ENCODE results near the gene TUT4.

The TUT4 gene

GRCh38 chr1:52553362-52554266, 722 bp upstream of the TUT4 start:
- Mint-ChIP-seq H3K27ac (no peak overlapping the region), H3K36me3 (peaks cover 5% of the 10 kb centered on the region), H3K4me3 (no peak overlapping the region)

GRCh38 chr1:52552236-52552504, 722 bp downstream of the TUT4 start:
- ATAC-seq = peak; percentile 69
- Mint-ChIP-seq H3K27ac (no peak overlapping the region), H3K4me3 (no peak overlapping the region), H3K4me1 (peaks cover 41% of the 10 kb centered on the region), H3K36me3 (peaks cover 5% of the 10 kb centered on the region), H3K27me3 (no peaks in the 10 kb centered on the region), H3K9me3 (no peaks in the 10 kb centered on the region)

More at GRCh38 chr1:52553362-52554266, 722 bp upstream of the TUT4 start:
- Mint-ChIP-seq H3K27me3 (no peaks in the 10 kb centered on the region), H3K4me1 (peaks cover 32% of the 10 kb centered on the region), H3K9me3 (no peaks in the 10 kb centered on the region)
- peak; percentile 91 for ATAC-seq

- Mint-ChIP-seq H3K27ac (no peak overlapping the region), H3K27me3 (no peaks in the 10 kb centered on the region), H3K36me3 (peaks cover 5% of the 10 kb centered on the region), H3K4me3 (no peak overlapping the region), H3K4me1 (peaks cover 46% of the 10 kb centered on the region), H3K9me3 (no peaks in the 10 kb centered on the region)
- ATAC-seq = no peak
Measured at GRCh38 chr1:52551507-52552235, 1.2 kb downstream of the TUT4 start.

- H3K4me3 Mint-ChIP-seq = peak overlapping the region; percentile 62
- no peak for ATAC-seq
- no peaks in the 10 kb centered on the region for H3K27me3 Mint-ChIP-seq
- no peaks in the 10 kb centered on the region for H3K9me3 Mint-ChIP-seq
- H3K36me3 Mint-ChIP-seq = peaks cover 11% of the 10 kb centered on the region
- peak overlapping the region; percentile 58 for H3K27ac Mint-ChIP-seq
- peaks cover 53% of the 10 kb centered on the region for H3K4me1 Mint-ChIP-seq
Measured at GRCh38 chr1:52550447-52550846, 2.4 kb downstream of the TUT4 start.

- no peaks in the 10 kb centered on the region for H3K9me3 Mint-ChIP-seq
- no peaks in the 10 kb centered on the region for H3K27me3 Mint-ChIP-seq
- peaks cover 47% of the 10 kb centered on the region for H3K4me1 Mint-ChIP-seq
- H3K4me3 Mint-ChIP-seq = peak overlapping the region; percentile 1
- ATAC-seq = no peak
- peaks cover 20% of the 10 kb centered on the region for H3K36me3 Mint-ChIP-seq
- H3K27ac Mint-ChIP-seq = peak overlapping the region; percentile 58
Measured at GRCh38 chr1:52549267-52549666, 3.6 kb downstream of the TUT4 start.

GRCh38 chr1:52546852-52547251, 6.0 kb downstream of the TUT4 start:
- Mint-ChIP-seq H3K36me3 (peaks cover 43% of the 10 kb centered on the region), H3K4me3 (no peak overlapping the region), H3K4me1 (peaks cover 42% of the 10 kb centered on the region), H3K27me3 (no peaks in the 10 kb centered on the region), H3K27ac (peak overlapping the region; percentile 6), H3K9me3 (peaks cover 6% of the 10 kb centered on the region)
- no peak for ATAC-seq

GRCh38 chr1:52544665-52545525, 8.0 kb downstream of the TUT4 start:
- no peak overlapping the region for H3K4me3 Mint-ChIP-seq
- H3K9me3 Mint-ChIP-seq = peaks cover 9% of the 10 kb centered on the region
- H3K4me1 Mint-ChIP-seq = peaks cover 41% of the 10 kb centered on the region
- peaks cover 50% of the 10 kb centered on the region for H3K36me3 Mint-ChIP-seq
- H3K27ac Mint-ChIP-seq = no peak overlapping the region
- H3K27me3 Mint-ChIP-seq = no peaks in the 10 kb centered on the region
- no peak for ATAC-seq

GRCh38 chr1:52542085-52542688, 10.7 kb downstream of the TUT4 start:
- H3K4me3 Mint-ChIP-seq = no peak overlapping the region
- ATAC-seq = no peak
- H3K36me3 Mint-ChIP-seq = peaks cover 50% of the 10 kb centered on the region
- peaks cover 38% of the 10 kb centered on the region for H3K4me1 Mint-ChIP-seq
- no peaks in the 10 kb centered on the region for H3K27me3 Mint-ChIP-seq
- H3K27ac Mint-ChIP-seq = no peak overlapping the region
- peaks cover 9% of the 10 kb centered on the region for H3K9me3 Mint-ChIP-seq

- H3K4me3 Mint-ChIP-seq = no peak overlapping the region
- peaks cover 7% of the 10 kb centered on the region for H3K9me3 Mint-ChIP-seq
- no peak for ATAC-seq
- peaks cover 72% of the 10 kb centered on the region for H3K4me1 Mint-ChIP-seq
- peak overlapping the region; percentile 58 for H3K27ac Mint-ChIP-seq
- no peaks in the 10 kb centered on the region for H3K27me3 Mint-ChIP-seq
- H3K36me3 Mint-ChIP-seq = peaks cover 26% of the 10 kb centered on the region
Measured at GRCh38 chr1:52534928-52535764, 17.7 kb downstream of the TUT4 start.

GRCh38 chr1:52533713-52534112, 19.2 kb downstream of the TUT4 start:
- Mint-ChIP-seq H3K4me1 (peaks cover 73% of the 10 kb centered on the region), H3K36me3 (peaks cover 26% of the 10 kb centered on the region), H3K4me3 (peak overlapping the region; percentile 1), H3K9me3 (peaks cover 7% of the 10 kb centered on the region), H3K27ac (peak overlapping the region; percentile 90), H3K27me3 (no peaks in the 10 kb centered on the region)
- ATAC-seq = no peak

GRCh38 chr1:52532731-52533327, 20.1 kb downstream of the TUT4 start:
- Mint-ChIP-seq H3K9me3 (peaks cover 7% of the 10 kb centered on the region), H3K27me3 (no peaks in the 10 kb centered on the region), H3K4me1 (peaks cover 66% of the 10 kb centered on the region), H3K36me3 (peaks cover 26% of the 10 kb centered on the region), H3K27ac (peak overlapping the region; percentile 90), H3K4me3 (peak overlapping the region; percentile 56)
- peak; percentile 69 for ATAC-seq

- Mint-ChIP-seq H3K9me3 (peaks cover 7% of the 10 kb centered on the region), H3K4me3 (peak overlapping the region; percentile 56), H3K36me3 (peaks cover 27% of the 10 kb centered on the region), H3K27me3 (no peaks in the 10 kb centered on the region), H3K27ac (peak overlapping the region; percentile 90), H3K4me1 (peaks cover 61% of the 10 kb centered on the region)
- peak; percentile 84 for ATAC-seq
Measured at GRCh38 chr1:52532247-52532646, 20.6 kb downstream of the TUT4 start.

GRCh38 chr1:52531249-52531872, 21.5 kb downstream of the TUT4 start:
- Mint-ChIP-seq H3K36me3 (peaks cover 26% of the 10 kb centered on the region), H3K9me3 (peaks cover 7% of the 10 kb centered on the region), H3K27me3 (no peaks in the 10 kb centered on the region), H3K4me3 (peak overlapping the region; percentile 56), H3K4me1 (peaks cover 57% of the 10 kb centered on the region), H3K27ac (peak overlapping the region; percentile 90)
- ATAC-seq = peak; percentile 25

All from stimulated activated memory B cell treated with anti-CD40 and anti-IgM and Interleukin-4, amounts not matched to agents 10 μg/mL and 1 μg/mL and 100 μg/mL, for 72 hours (primary cell).